Mammary epithelial cell (primary cell): ENCODE results near the gene ATXN7L1.

Experiments
- EZH2 ChIP-seq: IDR thresholded peaks from 2 replicates; pipeline ENCODE4 v1.6.1; 2012; ENCODE audit warnings: low read length, inconsistent platforms, borderline replicate concordance
- TF ChIP-seq, protein P1 (sequence below), 2 donors: IDR thresholded peaks in 1 of 2; conservative IDR thresholded peaks in 1 of 2; 2 replicates each; pipeline ENCODE4 v1.5.1; 2011 to 2012; ENCODE audit warnings: inconsistent platforms in 2 of 2, low read length in 2 of 2, mild to moderate bottlenecking in 2 of 2, control low read depth in 1 of 2, low read depth in 1 of 2; ENCODE audit not compliant: insufficient read depth in 1 of 2; ENCODE audit errors: extremely low read depth in 1 of 2

DNA sequence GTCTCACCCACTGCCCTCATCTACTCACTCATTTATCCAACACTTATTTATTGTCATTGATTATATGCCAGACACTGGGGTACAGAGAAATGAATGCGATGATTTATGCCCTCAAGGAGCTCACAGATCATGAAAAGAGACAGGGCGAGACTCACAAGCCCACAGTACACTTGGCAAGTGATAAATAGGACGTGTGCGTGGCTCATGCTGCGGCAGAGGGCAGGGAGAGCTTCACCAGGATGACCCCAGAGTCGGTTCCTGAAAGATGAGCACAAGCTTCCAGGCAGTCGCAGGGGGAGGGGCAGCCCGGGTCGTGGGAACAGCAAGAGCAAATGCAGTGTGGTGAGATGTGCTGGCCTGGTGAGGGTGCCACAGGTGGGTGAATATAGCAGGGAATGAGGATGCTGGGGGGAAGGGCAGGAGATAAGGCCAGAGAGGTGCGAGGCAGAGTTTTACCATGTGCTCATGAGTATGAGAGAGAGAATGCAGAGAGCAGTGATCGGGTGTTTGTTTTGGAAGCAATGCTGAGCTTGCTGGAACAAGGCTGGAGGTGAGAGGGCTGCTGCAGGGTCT lies 70.9 kb downstream of the ATXN7L1 start:
- TF ChIP-seq, protein P1, sequence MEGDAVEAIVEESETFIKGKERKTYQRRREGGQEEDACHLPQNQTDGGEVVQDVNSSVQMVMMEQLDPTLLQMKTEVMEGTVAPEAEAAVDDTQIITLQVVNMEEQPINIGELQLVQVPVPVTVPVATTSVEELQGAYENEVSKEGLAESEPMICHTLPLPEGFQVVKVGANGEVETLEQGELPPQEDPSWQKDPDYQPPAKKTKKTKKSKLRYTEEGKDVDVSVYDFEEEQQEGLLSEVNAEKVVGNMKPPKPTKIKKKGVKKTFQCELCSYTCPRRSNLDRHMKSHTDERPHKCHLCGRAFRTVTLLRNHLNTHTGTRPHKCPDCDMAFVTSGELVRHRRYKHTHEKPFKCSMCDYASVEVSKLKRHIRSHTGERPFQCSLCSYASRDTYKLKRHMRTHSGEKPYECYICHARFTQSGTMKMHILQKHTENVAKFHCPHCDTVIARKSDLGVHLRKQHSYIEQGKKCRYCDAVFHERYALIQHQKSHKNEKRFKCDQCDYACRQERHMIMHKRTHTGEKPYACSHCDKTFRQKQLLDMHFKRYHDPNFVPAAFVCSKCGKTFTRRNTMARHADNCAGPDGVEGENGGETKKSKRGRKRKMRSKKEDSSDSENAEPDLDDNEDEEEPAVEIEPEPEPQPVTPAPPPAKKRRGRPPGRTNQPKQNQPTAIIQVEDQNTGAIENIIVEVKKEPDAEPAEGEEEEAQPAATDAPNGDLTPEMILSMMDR (conservative IDR thresholded peaks at IDR 0.05 in 1 of 2, IDR thresholded peaks at IDR 0.05 in 1 of 2; ENCODE audit: extremely low read depth in 1 of 2, insufficient read depth in 1 of 2, low read depth in 1 of 2, low read length in 2 of 2) = no peak
- TF ChIP-seq EZH2 = no peak
